DND-41 (cell line): ENCODE measurements around the gene PITPNM3.

Experiments
- ATAC-seq: fragments of 200-7000 bp; cut with Tn5 transposase; 3 replicates; pipeline ENCODE4 v1.9.1; 2021; ENCODE audit warnings: low read depth; ENCODE audit not compliant: insufficient read depth
- DNase-seq: peaks from one replicate; pipeline ENCODE4 v3.0.0-alpha.2; 2020
- H2AFZ ChIP-seq: 2 replicates; pipeline ENCODE4 v1.6.0; 2012; ENCODE audit warnings: low read depth, low read length
- H3K27ac ChIP-seq: 2 replicates; pipeline ENCODE4 v1.5.1; 2012; ENCODE audit warnings: low read length, inconsistent platforms
- H3K27me3 ChIP-seq: fragments of 200-600 bp; sonication (generic); 2 replicates; pipeline ENCODE4 v1.6.0; 2012; ENCODE audit warnings: low read length, mild to moderate bottlenecking, inconsistent platforms; ENCODE audit not compliant: insufficient read depth, poor library complexity
- H3K36me3 ChIP-seq: 2 replicates; pipeline ENCODE4 v1.5.1; 2012; ENCODE audit warnings: low read length, inconsistent platforms; ENCODE audit not compliant: insufficient read depth
- H3K4me1 ChIP-seq: 2 replicates; pipeline ENCODE4 v1.5.1; 2012; ENCODE audit warnings: mild to moderate bottlenecking, low read length; ENCODE audit not compliant: insufficient read depth
- H3K4me2 ChIP-seq: 2 replicates; pipeline ENCODE4 v1.6.0; 2012; ENCODE audit warnings: mild to moderate bottlenecking, moderate library complexity, low read length, inconsistent platforms; ENCODE audit not compliant: insufficient read depth
- H3K4me3 ChIP-seq, 2 experiments: fragments of 200-600 bp in 1 of 2; shearing (Covaris generic) in 1 of 2; 2 replicates each; pipeline ENCODE4 v1.5.1; 2012 to 2016; ENCODE audit warnings: inconsistent platforms in 2 of 2, low read length in 2 of 2, mild to moderate bottlenecking in 2 of 2, low read depth in 1 of 2, moderate library complexity in 1 of 2
- H3K79me2 ChIP-seq: 2 replicates; pipeline ENCODE4 v1.6.0; 2012; ENCODE audit warnings: low read length, inconsistent platforms; ENCODE audit not compliant: insufficient read depth
- H3K9ac ChIP-seq: 2 replicates; pipeline ENCODE4 v1.6.0; 2012; ENCODE audit warnings: low read depth, mild to moderate bottlenecking, inconsistent platforms, low read length, moderate library complexity
- H3K9me3 ChIP-seq: 2 replicates; pipeline ENCODE4 v1.5.1; 2012; ENCODE audit warnings: low read length, moderate library complexity, mild to moderate bottlenecking, inconsistent platforms; ENCODE audit not compliant: insufficient read depth, severe bottlenecking
- H4K20me1 ChIP-seq: 2 replicates; pipeline ENCODE4 v1.6.0; 2012; ENCODE audit warnings: low read length; ENCODE audit not compliant: insufficient read depth
- CTCF ChIP-seq: IDR thresholded peaks from 2 replicates; pipeline ENCODE4 v1.5.1; 2012; ENCODE audit warnings: borderline replicate concordance, low read length, moderate library complexity, mild to moderate bottlenecking; ENCODE audit not compliant: poor library complexity, severe bottlenecking; ENCODE audit errors: extremely low read depth
- EZH2 ChIP-seq: IDR thresholded peaks from 3 replicates; pipeline ENCODE4 v1.6.1; 2012; ENCODE audit warnings: borderline replicate concordance, low read depth, mild to moderate bottlenecking, moderate library complexity, low read length, inconsistent platforms; ENCODE audit not compliant: severe bottlenecking

PITPNM3 gene

GRCh38 chr17:6523809-6524355 is 32.5 kb downstream of the PITPNM3 start:
- no peak overlapping the region for H3K4me3 ChIP-seq
- no peak for ATAC-seq
- TF ChIP-seq EZH2 (no peak), CTCF (no peak)

GRCh38 chr17:6523330-6523729 is 33.0 kb downstream of the PITPNM3 start:
- Histone ChIP-seq H4K20me1 (no peaks in the 10 kb centered on the region), H3K27me3 (no peaks in the 10 kb centered on the region), H3K27ac (no peak overlapping the region), H3K9ac (no peak overlapping the region), H3K4me3 (no peak overlapping the region), H3K9me3 (no peaks in the 10 kb centered on the region), H3K4me2 (no peak overlapping the region), H3K79me2 (no peaks in the 10 kb centered on the region), H3K36me3 (no peaks in the 10 kb centered on the region), H2AFZ (no peak overlapping the region), H3K4me1 (no peaks in the 10 kb centered on the region)
- DNase-seq (no peak), ATAC-seq (no peak)
- TF ChIP-seq EZH2 (no peak), CTCF (no peak)

More at GRCh38 chr17:6523809-6524355, 32.5 kb downstream of the PITPNM3 start:
- Histone ChIP-seq H2AFZ (no peak overlapping the region), H3K27ac (no peak overlapping the region), H3K9ac (no peak overlapping the region), H4K20me1 (no peaks in the 10 kb centered on the region), H3K4me1 (no peaks in the 10 kb centered on the region), H3K79me2 (no peaks in the 10 kb centered on the region), H3K36me3 (no peaks in the 10 kb centered on the region), H3K9me3 (no peaks in the 10 kb centered on the region), H3K27me3 (no peaks in the 10 kb centered on the region), H3K4me2 (no peak overlapping the region)
- DNase-seq = no peak

- H3K27ac ChIP-seq = no peak overlapping the region
- no peaks in the 10 kb centered on the region for H3K36me3 ChIP-seq
- DNase-seq (no peak), ATAC-seq (no peak)
- no peak overlapping the region for H2AFZ ChIP-seq
- H3K79me2 ChIP-seq = no peaks in the 10 kb centered on the region
- TF ChIP-seq CTCF (no peak), EZH2 (no peak)
- no peaks in the 10 kb centered on the region for H3K4me1 ChIP-seq
- H3K9ac ChIP-seq = no peak overlapping the region
- H3K27me3 ChIP-seq = no peaks in the 10 kb centered on the region
- no peaks in the 10 kb centered on the region for H3K9me3 ChIP-seq
- no peak overlapping the region for H3K4me2 ChIP-seq
- H4K20me1 ChIP-seq = no peaks in the 10 kb centered on the region
- no peak overlapping the region for H3K4me3 ChIP-seq
Observed at GRCh38 chr17:6521586-6521985, 34.8 kb downstream of the PITPNM3 start.

GRCh38 chr17:6517062-6517461 is 39.3 kb downstream of the PITPNM3 start:
- no peak overlapping the region for H3K4me2 ChIP-seq
- H3K4me1 ChIP-seq = no peaks in the 10 kb centered on the region
- no peaks in the 10 kb centered on the region for H4K20me1 ChIP-seq
- DNase-seq = no peak
- H2AFZ ChIP-seq = no peak overlapping the region
- no peaks in the 10 kb centered on the region for H3K79me2 ChIP-seq
- no peak overlapping the region for H3K9ac ChIP-seq
- H3K36me3 ChIP-seq = no peaks in the 10 kb centered on the region
- no peak overlapping the region for H3K27ac ChIP-seq
- no peaks in the 10 kb centered on the region for H3K9me3 ChIP-seq
- ATAC-seq = no peak
- H3K27me3 ChIP-seq = no peaks in the 10 kb centered on the region
- no peak for TF ChIP-seq EZH2
- TF ChIP-seq CTCF = no peak
- no peak overlapping the region for H3K4me3 ChIP-seq
